Prostate gland (tissue), 2 donors: ENCODE measurements around the gene FOXP4.

ENCODE experiments used
- POLR2A ChIP-seq: fragments of 450-650 bp; IDR thresholded peaks from one replicate; pipeline ENCODE4 v1.6.1; 2016; ENCODE audit warnings: antibody characterized with exemption, mild to moderate bottlenecking
- TF ChIP-seq, protein P1 (sequence below), 4 experiments: fragments of 200-600 bp in 2 of 4; fragments of 450-650 bp in 2 of 4; sonication (generic) in 2 of 4; IDR thresholded peaks; 1 replicate in 3 of 4; 2 replicates in 1 of 4; pipeline ENCODE4 v1.5.1; 2016 to 2019; ENCODE audit warnings: antibody characterized with exemption in 4 of 4, mild to moderate bottlenecking in 2 of 4, moderate library complexity in 2 of 4

DNA sequence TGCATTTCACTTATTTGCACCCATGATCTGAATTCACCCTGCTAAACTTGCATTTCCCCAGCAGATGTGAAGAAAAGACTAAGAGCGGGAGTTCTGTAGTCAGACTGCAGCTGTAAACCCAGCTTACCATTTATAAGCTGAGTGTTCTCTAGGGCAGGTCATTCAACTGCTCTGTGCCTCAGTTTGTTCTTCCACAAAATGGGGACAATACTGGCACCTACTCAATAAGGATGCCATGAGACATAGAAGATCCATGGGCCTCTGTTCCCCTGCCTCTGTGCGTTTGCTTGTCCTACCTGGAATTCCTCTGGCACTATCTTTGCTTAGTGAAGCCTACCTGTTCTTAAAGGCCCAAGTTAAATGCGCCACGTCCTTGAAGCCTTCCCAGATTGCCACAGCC is 79.8 kb downstream of the FOXP4 start:
- TF ChIP-seq, protein P1, sequence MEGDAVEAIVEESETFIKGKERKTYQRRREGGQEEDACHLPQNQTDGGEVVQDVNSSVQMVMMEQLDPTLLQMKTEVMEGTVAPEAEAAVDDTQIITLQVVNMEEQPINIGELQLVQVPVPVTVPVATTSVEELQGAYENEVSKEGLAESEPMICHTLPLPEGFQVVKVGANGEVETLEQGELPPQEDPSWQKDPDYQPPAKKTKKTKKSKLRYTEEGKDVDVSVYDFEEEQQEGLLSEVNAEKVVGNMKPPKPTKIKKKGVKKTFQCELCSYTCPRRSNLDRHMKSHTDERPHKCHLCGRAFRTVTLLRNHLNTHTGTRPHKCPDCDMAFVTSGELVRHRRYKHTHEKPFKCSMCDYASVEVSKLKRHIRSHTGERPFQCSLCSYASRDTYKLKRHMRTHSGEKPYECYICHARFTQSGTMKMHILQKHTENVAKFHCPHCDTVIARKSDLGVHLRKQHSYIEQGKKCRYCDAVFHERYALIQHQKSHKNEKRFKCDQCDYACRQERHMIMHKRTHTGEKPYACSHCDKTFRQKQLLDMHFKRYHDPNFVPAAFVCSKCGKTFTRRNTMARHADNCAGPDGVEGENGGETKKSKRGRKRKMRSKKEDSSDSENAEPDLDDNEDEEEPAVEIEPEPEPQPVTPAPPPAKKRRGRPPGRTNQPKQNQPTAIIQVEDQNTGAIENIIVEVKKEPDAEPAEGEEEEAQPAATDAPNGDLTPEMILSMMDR (IDR thresholded peaks at IDR 0.05), result no peak
- TF ChIP-seq POLR2A, result no peak
